ENCODE results near the gene SLC25A21.
"Not testable (repeated sequence)": the region's sequence is repeated elsewhere in the genome, so short reads cannot be mapped to it uniquely, and the experiment has no call there.

SLC25A21 gene

GRCh38 chr14:37172024-37172869 lies at the start of gene SLC25A21:
TSS of gene SLC25A21 (minus strand) at chr14:37172606.
- peak within 1 kb of the TSS; percentile 70 for H3K4me3 ChIP-seq (ENCODE audit: low read length)

DNA sequence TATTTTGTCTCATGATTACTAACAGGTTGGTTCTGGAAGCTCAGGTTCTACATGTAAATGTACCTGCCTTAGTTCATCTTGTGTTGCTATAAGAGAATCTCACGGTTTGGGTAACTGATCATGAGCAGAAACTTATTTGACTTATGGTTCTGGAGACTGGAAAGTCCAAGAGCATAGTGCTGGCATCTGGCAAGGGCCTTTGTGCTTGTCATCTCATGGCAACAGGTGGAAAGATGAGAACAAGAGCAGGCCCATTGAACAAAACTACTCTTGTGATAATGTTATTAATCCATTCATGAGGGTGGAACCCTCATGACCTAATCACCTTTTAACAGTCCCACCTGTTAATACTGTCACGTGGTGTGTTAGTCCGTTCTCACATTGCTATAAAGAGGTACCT lies 48.7 kb upstream of the SLC25A21 start:
- H3K36me3 ChIP-seq (ENCODE audit: control insufficient read depth, insufficient read depth, low read length), result no peaks in the 10 kb centered on the region
- no peaks in the 10 kb centered on the region for H3K27me3 ChIP-seq (ENCODE audit: control insufficient read depth, insufficient read depth, low read length)
- no peak overlapping the region for H3K9ac ChIP-seq (ENCODE audit: low read length)
- no peaks in the 10 kb centered on the region for H3K4me1 ChIP-seq (ENCODE audit: control insufficient read depth, insufficient read depth, low read length)
- no peak overlapping the region for H3K4me3 ChIP-seq (ENCODE audit: low read length)
- no peak overlapping the region for H3K27ac ChIP-seq (ENCODE audit: low read depth, low read length)

More at GRCh38 chr14:37172024-37172869, at the start of gene SLC25A21:
- peaks cover 4% of the 10 kb centered on the region for H3K4me1 ChIP-seq (ENCODE audit: control insufficient read depth, insufficient read depth, low read length)
- H3K36me3 ChIP-seq (ENCODE audit: control insufficient read depth, insufficient read depth, low read length), result no peaks in the 10 kb centered on the region
- peak within 1 kb of the TSS; percentile 85 for H3K9ac ChIP-seq (ENCODE audit: low read length)
- H3K27me3 ChIP-seq (ENCODE audit: control insufficient read depth, insufficient read depth, low read length), result no peaks in the 10 kb centered on the region
- peak within 1 kb of the TSS; percentile 89 for H3K27ac ChIP-seq (ENCODE audit: low read depth, low read length)

DNA sequence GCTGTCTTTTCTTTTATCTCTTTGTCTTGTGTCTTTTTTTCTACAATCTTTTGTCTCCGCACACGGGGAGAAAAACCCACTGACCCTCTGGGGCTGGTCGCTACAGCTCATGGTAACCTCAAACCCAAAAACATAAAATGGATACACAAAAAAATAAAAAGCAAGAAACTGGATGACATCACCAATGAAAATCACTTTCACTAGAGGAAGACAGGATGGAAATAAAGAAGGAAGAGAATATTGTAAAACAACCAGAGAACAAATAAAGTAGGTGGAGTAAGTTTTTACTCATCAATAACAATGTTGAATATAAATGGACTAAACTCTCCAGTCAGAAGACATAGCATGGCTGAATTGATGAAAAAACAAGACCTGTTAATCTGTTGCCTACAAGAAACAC lies 42.9 kb upstream of the SLC25A21 start:
- H3K4me3 ChIP-seq (ENCODE audit: low read length), result no peak overlapping the region
- no peak overlapping the region for H3K9ac ChIP-seq (ENCODE audit: low read length)
- no peaks in the 10 kb centered on the region for H3K27me3 ChIP-seq (ENCODE audit: control insufficient read depth, insufficient read depth, low read length)
- no peak overlapping the region for H3K27ac ChIP-seq (ENCODE audit: low read depth, low read length)
- no peaks in the 10 kb centered on the region for H3K4me1 ChIP-seq (ENCODE audit: control insufficient read depth, insufficient read depth, low read length)
- H3K36me3 ChIP-seq (ENCODE audit: control insufficient read depth, insufficient read depth, low read length), result no peaks in the 10 kb centered on the region

- no peak overlapping the region for H3K27ac ChIP-seq (ENCODE audit: low read depth, low read length)
- no peak overlapping the region for H3K9ac ChIP-seq (ENCODE audit: low read length)
- H3K36me3 ChIP-seq (ENCODE audit: control insufficient read depth, insufficient read depth, low read length), result no peaks in the 10 kb centered on the region
- H3K4me1 ChIP-seq (ENCODE audit: control insufficient read depth, insufficient read depth, low read length), result no peaks in the 10 kb centered on the region
- no peak overlapping the region for H3K4me3 ChIP-seq (ENCODE audit: low read length)
- no peaks in the 10 kb centered on the region for H3K27me3 ChIP-seq (ENCODE audit: control insufficient read depth, insufficient read depth, low read length)
Observed at GRCh38 chr14:37213016-37213415, 40.6 kb upstream of the SLC25A21 start.

DNA sequence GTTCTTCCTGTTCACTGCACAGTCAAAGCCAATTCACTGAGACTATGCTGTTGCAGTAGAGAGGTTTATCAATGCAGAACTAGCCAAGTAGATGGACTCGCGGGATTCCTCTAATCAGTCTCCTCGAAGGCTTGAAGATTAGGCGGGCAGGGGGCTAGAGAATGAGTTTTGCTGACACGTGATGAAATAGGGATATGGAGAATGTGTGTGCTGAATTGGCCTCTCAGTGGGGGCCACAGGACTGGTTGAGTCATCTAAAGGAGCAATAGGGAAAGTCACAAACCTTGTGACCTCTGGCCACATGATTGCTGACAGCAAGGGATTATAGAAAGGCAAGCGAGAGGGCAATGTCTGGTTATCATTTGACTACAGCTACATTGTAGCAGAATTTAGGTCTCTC lies 38.0 kb upstream of the SLC25A21 start:
- Histone ChIP-seq H3K4me1 (ENCODE audit: control insufficient read depth, insufficient read depth, low read length) (no peaks in the 10 kb centered on the region), H3K27me3 (ENCODE audit: control insufficient read depth, insufficient read depth, low read length) (no peaks in the 10 kb centered on the region), H3K9ac (ENCODE audit: low read length) (no peak overlapping the region), H3K27ac (ENCODE audit: low read depth, low read length) (no peak overlapping the region), H3K4me3 (ENCODE audit: low read length) (no peak overlapping the region), H3K36me3 (ENCODE audit: control insufficient read depth, insufficient read depth, low read length) (no peaks in the 10 kb centered on the region)

GRCh38 chr14:37209617-37210016 lies 37.2 kb upstream of the SLC25A21 start:
- H3K27me3 ChIP-seq (ENCODE audit: control insufficient read depth, insufficient read depth, low read length); H3K4me3 ChIP-seq (ENCODE audit: low read length); H3K36me3 ChIP-seq (ENCODE audit: control insufficient read depth, insufficient read depth, low read length); H3K9ac ChIP-seq (ENCODE audit: low read length); H3K27ac ChIP-seq (ENCODE audit: low read depth, low read length); H3K4me1 ChIP-seq (ENCODE audit: control insufficient read depth, insufficient read depth, low read length): not testable (repeated sequence)

GRCh38 chr14:37205623-37206605 lies 33.5 kb upstream of the SLC25A21 start:
- H3K4me3 ChIP-seq (ENCODE audit: low read length); H3K4me1 ChIP-seq (ENCODE audit: control insufficient read depth, insufficient read depth, low read length); H3K9ac ChIP-seq (ENCODE audit: low read length); H3K36me3 ChIP-seq (ENCODE audit: control insufficient read depth, insufficient read depth, low read length); H3K27ac ChIP-seq (ENCODE audit: low read depth, low read length); H3K27me3 ChIP-seq (ENCODE audit: control insufficient read depth, insufficient read depth, low read length): not testable (repeated sequence)

GRCh38 chr14:37203423-37203822 lies 31.0 kb upstream of the SLC25A21 start:
- no peak overlapping the region for H3K4me3 ChIP-seq (ENCODE audit: low read length)
- no peak overlapping the region for H3K9ac ChIP-seq (ENCODE audit: low read length)
- no peaks in the 10 kb centered on the region for H3K27me3 ChIP-seq (ENCODE audit: control insufficient read depth, insufficient read depth, low read length)
- H3K36me3 ChIP-seq (ENCODE audit: control insufficient read depth, insufficient read depth, low read length), result no peaks in the 10 kb centered on the region
- H3K4me1 ChIP-seq (ENCODE audit: control insufficient read depth, insufficient read depth, low read length), result peaks cover 5% of the 10 kb centered on the region
- no peak overlapping the region for H3K27ac ChIP-seq (ENCODE audit: low read depth, low read length)

- H3K27ac ChIP-seq (ENCODE audit: low read depth, low read length), result no peak overlapping the region
- H3K4me3 ChIP-seq (ENCODE audit: low read length), result no peak overlapping the region
- H3K27me3 ChIP-seq (ENCODE audit: control insufficient read depth, insufficient read depth, low read length), result no peaks in the 10 kb centered on the region
- H3K9ac ChIP-seq (ENCODE audit: low read length), result no peak overlapping the region
- no peaks in the 10 kb centered on the region for H3K36me3 ChIP-seq (ENCODE audit: control insufficient read depth, insufficient read depth, low read length)
- H3K4me1 ChIP-seq (ENCODE audit: control insufficient read depth, insufficient read depth, low read length), result peaks cover 7% of the 10 kb centered on the region
Observed at GRCh38 chr14:37202812-37203211, 30.4 kb upstream of the SLC25A21 start.

GRCh38 chr14:37202265-37202664 lies 29.9 kb upstream of the SLC25A21 start:
- no peaks in the 10 kb centered on the region for H3K36me3 ChIP-seq (ENCODE audit: control insufficient read depth, insufficient read depth, low read length)
- H3K4me1 ChIP-seq (ENCODE audit: control insufficient read depth, insufficient read depth, low read length), result peaks cover 7% of the 10 kb centered on the region
- H3K4me3 ChIP-seq (ENCODE audit: low read length), result no peak overlapping the region
- no peak overlapping the region for H3K27ac ChIP-seq (ENCODE audit: low read depth, low read length)
- no peaks in the 10 kb centered on the region for H3K27me3 ChIP-seq (ENCODE audit: control insufficient read depth, insufficient read depth, low read length)
- no peak overlapping the region for H3K9ac ChIP-seq (ENCODE audit: low read length)

DNA sequence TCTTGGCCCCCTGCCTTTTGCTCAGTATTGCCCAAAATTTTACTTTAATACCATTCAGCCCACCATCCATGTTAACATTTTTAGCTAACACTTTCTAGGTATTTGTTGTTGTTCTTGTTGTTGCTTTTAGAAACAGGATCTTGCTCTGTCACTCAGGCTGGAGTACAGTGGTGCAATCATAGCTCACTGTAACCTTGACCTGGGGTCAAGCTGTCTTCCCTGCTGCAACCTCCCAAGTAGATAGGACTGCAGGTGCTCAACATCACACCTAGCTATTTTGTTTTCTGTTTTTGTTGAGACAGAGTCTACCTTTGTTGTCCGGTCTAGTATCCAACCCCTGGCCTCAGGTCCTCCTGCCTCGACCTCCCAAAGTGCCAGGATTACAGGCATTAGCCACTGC lies 29.3 kb upstream of the SLC25A21 start:
- H3K4me1 ChIP-seq (ENCODE audit: control insufficient read depth, insufficient read depth, low read length), result peaks cover 7% of the 10 kb centered on the region
- H3K27me3 ChIP-seq (ENCODE audit: control insufficient read depth, insufficient read depth, low read length), result no peaks in the 10 kb centered on the region
- no peaks in the 10 kb centered on the region for H3K36me3 ChIP-seq (ENCODE audit: control insufficient read depth, insufficient read depth, low read length)
- no peak overlapping the region for H3K4me3 ChIP-seq (ENCODE audit: low read length)
- H3K27ac ChIP-seq (ENCODE audit: low read depth, low read length), result no peak overlapping the region
- H3K9ac ChIP-seq (ENCODE audit: low read length), result no peak overlapping the region

GRCh38 chr14:37198907-37199306 lies 26.5 kb upstream of the SLC25A21 start:
- Histone ChIP-seq H3K9ac (ENCODE audit: low read length) (no peak overlapping the region), H3K4me3 (ENCODE audit: low read length) (no peak overlapping the region), H3K4me1 (ENCODE audit: control insufficient read depth, insufficient read depth, low read length) (peaks cover 7% of the 10 kb centered on the region), H3K27me3 (ENCODE audit: control insufficient read depth, insufficient read depth, low read length) (no peaks in the 10 kb centered on the region), H3K36me3 (ENCODE audit: control insufficient read depth, insufficient read depth, low read length) (no peaks in the 10 kb centered on the region), H3K27ac (ENCODE audit: low read depth, low read length) (no peak overlapping the region)
